Measurements from ENCODE around the gene CIDEC.

- TF ChIP-seq EP300 (IDR thresholded peaks at IDR 0.05) (no peak), POLR2A (IDR thresholded peaks at IDR 0.05) (no peak), CTCF (IDR thresholded peaks at IDR 0.05) (peak in 5 of 7 experiments; percentile 7 to 62 (median 31))
Observed at GRCh38 chr3:9862391-9863057, 17.5 kb downstream of the CIDEC start.
